ENCODE data around the gene TRAP1. TPM values are rescaled to one million over a fixed set of nuclear protein-coding genes. Genes with fewer than 3 reads are reported as not detected.
"Not testable (repeated sequence)": the region's sequence is repeated elsewhere in the genome, so short reads cannot be mapped to it uniquely, and the experiment has no call there.

TRAP1 gene
- total RNA-seq, 1 experiment from 2014 or later: 67.0 TPM

DNA sequence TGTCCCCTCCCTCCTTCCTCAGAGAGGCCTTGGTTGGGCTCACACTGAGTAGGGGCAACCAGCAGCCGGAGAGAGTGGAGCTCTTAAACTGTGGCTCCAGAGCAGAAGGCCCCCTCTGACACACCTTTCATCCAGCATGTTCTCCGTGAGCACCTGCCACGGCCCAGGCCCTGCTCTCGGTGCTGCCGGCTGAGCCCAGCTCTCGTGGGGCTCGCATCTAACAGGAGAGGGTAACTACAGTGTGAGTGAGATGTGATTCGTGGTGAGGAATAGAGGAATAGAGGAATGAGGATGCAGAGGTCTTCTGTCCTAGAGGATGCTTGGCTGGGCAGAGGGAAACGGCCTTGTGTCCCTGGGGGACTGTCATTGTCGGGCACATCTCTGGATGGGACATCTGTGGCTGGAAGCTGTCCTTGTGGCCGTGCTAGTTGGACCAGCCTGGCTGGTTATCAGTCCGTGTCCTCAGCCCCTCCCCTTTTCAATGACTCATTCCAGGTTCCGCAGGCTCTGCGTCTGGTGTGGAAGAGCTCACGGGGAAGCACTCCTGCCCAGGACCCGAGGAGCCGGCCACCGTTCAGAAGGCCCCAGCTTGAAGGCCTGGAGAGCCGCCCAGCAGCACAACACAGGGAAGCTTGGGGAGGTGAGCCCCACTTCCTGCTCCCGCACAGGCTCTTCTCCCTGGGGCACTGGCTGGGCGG is 74.8 kb downstream of the TRAP1 start:
- peak; percentile 40 for DNase-seq (ENCODE audit: low read depth)
- in situ Hi-C loops (cut with HindIII; ENCODE audit: low pct_unique_long_range_greater_than_20kb, low sequenced_read_pairs): no loop called here

DNA sequence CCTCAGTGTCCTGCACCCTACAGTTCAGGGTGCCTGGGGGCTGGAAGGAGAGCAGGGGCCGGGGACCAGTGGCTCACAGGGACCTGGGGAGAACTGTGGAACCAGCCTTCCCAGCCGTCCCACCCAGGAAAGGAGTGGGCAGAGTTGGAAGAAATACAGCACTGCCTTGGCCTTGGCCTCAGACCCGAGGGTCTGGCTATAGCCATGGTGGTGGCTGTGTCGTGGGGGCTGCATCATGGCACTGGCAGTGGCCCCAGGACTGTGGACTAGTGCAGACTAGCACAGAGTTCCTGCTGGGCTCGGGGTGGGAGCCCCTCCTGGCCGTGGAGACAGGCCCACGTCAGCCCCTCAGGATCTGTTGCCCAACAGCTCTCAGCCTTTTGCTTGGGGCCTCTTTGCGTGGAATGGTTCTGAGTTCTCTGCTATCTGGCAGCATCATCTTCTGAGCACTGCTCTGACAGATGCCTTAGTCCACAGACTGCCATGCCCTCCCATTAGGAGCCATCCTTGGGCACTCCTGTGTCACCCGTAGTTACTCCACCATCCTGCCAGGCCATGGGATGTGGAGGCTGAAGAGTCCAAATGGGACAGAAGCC is 75.4 kb downstream of the TRAP1 start:
- DNase-seq (ENCODE audit: low read depth): no peak
- in situ Hi-C loops (cut with HindIII; ENCODE audit: low pct_unique_long_range_greater_than_20kb, low sequenced_read_pairs): no loop called here

DNA sequence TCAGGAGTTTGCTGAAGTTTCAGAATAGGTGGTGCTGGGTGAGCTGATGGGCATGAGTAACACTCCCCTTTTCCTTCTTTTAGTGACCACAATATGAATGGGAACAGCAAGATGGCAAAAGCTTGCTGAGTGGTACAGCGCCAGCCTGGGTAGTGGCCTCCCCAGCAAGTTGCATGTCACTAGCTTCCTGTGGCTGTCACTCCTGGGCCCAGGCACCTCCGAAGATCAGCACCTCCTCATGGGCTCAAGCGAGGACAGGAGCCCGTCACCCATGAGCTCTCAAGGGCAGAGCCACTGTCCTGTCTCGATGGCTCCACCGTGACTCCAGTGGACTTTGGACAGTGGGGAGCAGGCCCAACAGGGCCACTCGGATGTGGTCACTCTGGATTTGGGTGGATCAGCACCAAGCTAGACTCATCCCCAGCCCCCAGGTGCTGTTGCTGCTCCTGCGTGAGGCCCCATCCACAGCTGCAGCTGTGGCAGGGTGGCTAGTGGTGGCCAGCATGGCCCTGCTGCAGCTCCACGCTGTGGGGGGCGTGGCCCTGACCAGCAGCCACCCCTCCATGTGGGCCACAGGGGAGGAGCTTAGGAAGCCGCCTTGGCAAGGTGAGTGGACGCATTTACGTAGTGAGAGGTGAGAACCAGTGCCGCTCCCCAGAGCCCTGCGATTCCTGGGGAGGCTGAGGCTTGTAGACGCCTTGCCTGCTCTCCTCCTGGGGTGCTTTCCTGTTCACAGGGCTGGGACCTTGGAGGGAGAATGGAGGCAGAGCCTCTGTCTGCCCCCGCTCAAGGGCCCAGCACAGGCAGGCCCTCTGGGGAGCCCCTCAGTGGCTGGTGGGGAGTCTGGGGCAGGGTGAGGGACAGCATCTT is 76.5 kb downstream of the TRAP1 start:
- in situ Hi-C loops (cut with HindIII; ENCODE audit: low pct_unique_long_range_greater_than_20kb, low sequenced_read_pairs): no loop called here
- DNase-seq (ENCODE audit: low read depth): no peak

DNA sequence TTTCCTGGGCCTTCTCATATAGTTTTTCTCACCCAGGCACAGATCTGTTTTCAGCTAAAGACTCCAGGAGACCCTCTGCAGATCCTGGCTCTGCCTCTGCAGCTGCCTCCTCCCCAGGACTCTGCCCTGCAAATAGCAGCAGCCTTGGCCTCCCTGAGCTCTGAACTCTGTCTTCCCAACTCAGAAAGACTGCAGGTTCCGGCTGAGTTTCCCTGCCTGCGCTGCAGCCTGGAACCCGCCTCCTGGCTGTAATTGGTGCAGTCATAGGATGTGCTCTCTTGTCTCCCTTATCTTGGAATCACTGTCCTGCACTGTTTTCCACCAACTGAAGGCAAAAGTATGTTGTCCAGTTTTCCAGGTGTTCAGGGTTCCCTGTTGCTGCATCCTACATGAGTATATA is 77.1 kb downstream of the TRAP1 start:
- in situ Hi-C loops (cut with HindIII; ENCODE audit: low pct_unique_long_range_greater_than_20kb, low sequenced_read_pairs): no loop called here
- DNase-seq (ENCODE audit: low read depth): no peak

DNA sequence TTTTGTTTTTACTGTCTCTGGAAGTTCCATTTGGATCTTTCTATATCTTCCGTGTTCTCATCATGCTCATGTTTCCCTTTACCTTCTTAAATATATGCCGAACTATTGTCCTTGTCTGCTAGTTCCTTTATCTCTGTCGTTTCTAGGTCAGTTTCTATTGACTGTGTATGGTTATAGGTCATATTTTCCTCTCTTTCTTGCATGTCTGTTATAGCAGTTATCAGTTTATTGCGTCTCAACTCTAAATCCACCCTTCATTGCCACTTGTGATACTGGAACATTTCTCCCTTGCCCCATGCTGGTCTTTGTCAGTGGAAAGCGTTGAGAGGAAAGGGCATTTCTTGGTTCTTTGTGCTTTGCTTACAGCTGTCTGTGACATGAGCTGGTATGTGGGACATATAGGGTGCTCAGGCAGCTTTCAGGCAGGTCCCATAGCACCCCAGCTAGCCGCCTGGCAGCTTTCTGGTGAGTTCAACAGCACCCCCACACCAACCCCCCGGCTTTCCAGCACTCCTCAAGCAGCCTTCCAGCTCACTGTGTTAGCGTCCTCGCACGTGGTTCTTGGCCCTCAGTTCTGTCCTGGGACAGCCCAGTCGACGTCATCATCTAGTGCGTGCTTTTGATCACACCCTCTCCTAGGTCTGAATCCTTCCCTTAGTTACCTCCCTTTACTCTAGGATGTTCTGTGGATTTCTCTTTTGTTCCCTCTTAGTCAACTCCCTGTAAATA is 78.2 kb downstream of the TRAP1 start:
- in situ Hi-C loops (cut with HindIII; ENCODE audit: low pct_unique_long_range_greater_than_20kb, low sequenced_read_pairs): no loop called here

DNA sequence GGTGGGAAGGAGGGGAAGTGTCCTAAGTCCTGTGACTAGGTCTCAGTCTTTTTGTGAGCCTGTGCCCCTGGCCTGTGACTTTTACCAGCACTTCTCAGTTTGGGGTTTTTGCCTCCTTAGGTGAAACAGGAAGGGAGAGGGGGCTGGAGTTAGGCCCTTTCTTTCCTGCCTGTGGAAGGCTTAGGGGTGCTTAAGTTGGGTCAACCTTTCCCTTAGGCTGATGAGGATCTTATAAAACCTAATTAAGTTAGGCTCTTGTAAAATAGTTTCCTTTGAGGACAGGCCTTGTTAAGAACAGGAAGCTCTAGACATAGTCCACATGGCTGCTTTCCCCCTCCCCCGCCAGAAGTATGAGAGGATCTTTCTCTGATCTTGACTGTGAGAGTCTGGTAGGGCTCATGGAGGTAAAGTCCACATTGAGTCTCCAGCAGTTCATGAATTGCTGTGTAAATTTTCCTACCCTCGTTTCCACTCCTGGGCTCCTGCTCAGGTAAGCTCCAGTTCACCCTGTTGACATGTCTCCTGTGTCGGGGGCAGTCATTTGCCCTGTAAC is 79.9 kb downstream of the TRAP1 start:
- in situ Hi-C loops (cut with HindIII; ENCODE audit: low pct_unique_long_range_greater_than_20kb, low sequenced_read_pairs): no loop called here
- DNase-seq (ENCODE audit: low read depth): no peak

More for the DNA sequence above, 78.2 kb downstream of the TRAP1 start:
- no peak for DNase-seq (ENCODE audit: low read depth)

DNA sequence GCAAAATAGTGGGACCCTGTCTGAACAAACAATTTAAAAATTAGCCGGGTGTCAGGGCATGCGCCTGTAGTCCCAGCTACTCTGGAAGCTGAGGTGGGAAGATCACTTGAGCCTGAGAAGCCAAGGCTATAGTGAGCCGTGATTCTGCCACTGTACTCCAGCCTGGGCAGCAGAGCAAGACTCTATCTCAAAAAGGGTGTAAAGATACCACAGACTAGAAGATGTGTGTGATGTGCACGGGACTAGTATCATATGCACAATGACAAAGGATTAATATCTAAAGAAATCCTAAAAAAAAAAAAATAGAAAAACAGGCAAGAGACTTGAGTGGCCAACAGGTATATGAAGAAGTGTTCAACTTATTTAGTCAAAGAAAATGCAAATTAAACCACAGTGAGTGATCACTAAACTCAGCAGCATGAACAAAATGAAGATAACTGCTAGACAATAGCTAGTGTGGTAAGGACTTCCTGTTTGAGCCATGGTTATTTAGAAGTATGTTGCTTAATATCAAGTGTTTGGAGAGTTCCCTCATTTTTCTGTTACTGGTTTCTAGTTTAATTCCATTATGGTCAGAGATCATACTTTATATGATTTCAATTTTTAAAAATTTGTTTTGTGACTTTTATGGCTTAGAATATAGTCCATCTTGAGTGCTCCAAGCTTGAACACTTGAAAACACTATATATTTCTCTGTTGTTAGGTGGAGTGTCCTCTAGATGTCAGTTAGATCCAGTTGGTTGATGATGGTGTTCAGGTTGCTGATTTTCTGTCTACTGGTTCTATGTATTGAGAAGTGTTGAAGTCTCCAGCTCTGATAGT is 91.2 kb downstream of the TRAP1 start:
- no peak for DNase-seq (ENCODE audit: low read depth)
- in situ Hi-C loops (cut with HindIII; ENCODE audit: low pct_unique_long_range_greater_than_20kb, low sequenced_read_pairs): no loop called here

DNA sequence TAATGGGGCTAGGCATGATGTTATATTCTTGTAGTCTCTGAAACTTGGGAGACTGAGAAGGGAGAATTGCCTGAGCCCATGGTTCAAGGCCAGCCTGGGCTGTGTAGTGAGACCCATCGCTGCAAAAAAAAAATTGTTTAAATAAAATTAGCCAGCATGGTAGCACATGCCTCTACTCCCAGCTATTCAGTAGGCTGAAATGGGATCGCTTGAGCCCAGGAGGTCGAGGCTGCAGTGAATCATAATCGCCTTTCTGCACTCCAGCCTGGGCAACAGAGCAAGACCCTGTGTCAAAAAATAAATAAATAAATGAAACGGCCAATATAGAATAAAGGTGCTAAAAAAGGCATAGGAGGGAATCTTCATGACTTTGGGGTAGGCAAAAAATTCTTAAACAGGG is 92.0 kb downstream of the TRAP1 start:
- in situ Hi-C loops (cut with HindIII; ENCODE audit: low pct_unique_long_range_greater_than_20kb, low sequenced_read_pairs): no loop called here
- DNase-seq (ENCODE audit: low read depth): no peak

DNA sequence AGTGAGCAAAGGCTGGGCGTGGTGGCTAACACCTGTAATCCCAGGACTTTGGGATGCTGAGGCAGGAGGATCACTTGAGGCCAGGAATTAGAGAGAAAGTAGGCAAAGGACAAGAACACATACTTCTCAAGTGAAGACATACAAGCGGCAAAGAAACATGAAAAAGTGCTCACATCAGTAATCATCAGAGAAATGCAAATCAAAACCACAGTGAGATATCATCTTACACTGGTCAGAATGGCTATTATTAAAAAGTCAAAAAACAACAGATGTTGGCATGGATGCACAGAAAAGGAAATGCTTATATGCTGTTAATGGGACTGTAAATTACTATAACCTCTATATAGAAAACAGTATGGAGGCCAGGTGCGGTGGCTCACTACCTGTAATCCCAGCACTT is 93.7 kb downstream of the TRAP1 start:
- in situ Hi-C loops (cut with HindIII; ENCODE audit: low pct_unique_long_range_greater_than_20kb, low sequenced_read_pairs): no loop called here
- DNase-seq (ENCODE audit: low read depth): no peak

DNA sequence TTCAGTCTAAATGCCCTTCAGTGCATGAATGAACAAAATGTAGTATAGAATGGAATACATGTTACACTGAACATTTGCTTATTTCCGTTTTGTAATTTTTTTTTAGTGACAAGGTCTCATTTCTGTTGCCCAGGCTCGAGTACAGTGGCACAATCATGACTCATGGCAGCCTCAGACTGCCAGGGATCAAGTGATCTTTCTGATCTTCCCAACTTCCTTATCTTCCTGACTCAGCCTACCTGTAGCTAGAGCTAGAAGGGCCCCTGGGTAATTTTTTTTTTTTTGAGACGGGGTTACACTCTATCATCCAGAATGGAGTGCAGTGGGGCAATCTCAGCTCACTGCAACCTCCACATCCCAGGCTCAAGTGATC is 98.6 kb downstream of the TRAP1 start:
- DNase-seq (ENCODE audit: low read depth): peak; percentile 69
- in situ Hi-C loops (cut with HindIII; ENCODE audit: low pct_unique_long_range_greater_than_20kb, low sequenced_read_pairs): no loop called here

DNA sequence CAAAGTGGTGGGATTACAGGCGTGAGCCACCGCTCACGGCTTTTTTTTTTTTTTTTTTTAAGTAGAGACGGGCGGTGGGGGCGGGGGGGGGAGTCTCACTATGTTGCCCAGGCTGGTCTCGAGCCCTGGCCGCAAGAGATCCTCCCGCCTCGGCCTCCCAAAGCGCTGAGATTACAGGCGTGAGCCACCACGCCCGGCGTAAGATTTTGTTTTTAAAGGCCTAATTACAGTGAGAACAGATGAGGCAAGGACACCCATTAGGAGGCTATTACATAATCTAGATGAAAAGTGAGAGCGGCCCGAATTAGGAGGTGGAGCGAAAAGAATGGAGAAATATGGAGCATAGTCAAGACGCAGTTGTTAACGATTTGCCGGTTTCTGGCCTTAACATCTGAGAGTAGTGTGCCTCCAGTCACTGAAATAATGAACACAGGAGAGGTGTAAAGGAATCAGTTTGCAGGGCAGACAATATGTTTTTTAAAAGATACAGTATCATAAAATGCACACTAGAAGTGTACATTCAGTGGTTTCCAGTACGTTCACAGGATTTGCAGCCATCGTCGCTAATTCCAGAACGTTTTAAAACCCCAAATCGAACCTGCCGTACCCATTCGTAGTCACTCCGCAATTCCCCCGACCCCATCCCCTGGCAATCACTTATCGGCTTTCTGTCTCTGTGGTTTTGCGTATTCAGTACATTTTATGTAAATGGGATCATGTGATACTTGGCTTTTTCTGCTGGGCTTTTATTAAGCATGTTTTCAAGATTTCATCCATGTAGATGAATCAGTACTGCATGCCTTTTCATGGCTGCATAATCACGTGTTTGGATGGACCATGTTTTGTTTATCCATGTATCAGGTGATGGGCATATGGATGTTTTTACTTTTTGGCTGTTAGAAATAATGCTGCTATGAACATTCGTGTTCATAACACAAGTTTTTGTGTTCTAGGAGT is 104.5 kb downstream of the TRAP1 start:
- in situ Hi-C loops (cut with HindIII; ENCODE audit: low pct_unique_long_range_greater_than_20kb, low sequenced_read_pairs): no loop called here
- DNase-seq (ENCODE audit: low read depth): no peak

DNA sequence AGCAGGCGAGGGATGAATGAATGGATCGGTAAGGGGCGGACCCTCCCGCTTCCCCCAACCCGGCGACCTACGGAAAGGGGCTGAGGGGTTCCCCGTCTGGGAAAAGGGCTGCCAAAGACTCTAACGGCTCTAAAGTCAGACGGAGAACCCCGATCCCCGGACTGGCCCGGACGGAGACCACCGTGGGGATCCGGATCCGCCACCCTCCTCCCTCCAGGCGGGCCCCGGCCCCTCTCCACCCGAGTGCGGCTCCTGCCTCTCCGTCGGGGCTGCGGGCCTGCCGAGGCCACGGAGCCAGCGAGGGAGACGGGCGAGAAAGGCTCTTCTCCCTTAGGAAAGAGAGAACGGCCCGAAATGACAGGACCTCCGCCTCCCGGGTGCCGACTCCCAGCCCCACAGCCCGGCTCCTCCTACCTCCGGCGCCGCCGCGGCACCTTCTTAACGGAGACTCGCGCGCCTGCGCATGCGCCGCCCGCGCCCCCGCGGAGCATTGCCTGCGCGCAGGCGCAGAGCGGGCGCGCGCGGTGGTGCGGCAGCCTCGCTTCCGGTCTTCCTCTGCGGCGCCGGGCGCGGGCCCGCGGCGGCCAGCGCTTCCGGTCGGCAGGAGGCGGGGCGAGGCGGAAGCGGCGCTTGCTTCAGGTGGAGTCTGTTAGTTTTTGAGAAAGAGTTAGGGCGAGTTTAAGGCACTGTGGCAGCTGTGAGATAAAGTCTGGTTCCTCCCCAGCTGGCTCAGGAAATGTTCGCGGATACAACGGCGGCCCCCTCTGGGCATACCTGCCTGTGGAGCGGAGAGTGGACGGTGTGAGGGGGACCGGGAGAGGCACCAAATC is 106.0 kb downstream of the TRAP1 start, which contains the start of gene SLX4:
Gene SLX4, minus strand, starts transcription at position 461 of the 830 bp plus-strand sequence. CDS start 2,642 bp downstream, outside the sequence.
- DNase-seq (ENCODE audit: low read depth): peak; percentile 93

DNA sequence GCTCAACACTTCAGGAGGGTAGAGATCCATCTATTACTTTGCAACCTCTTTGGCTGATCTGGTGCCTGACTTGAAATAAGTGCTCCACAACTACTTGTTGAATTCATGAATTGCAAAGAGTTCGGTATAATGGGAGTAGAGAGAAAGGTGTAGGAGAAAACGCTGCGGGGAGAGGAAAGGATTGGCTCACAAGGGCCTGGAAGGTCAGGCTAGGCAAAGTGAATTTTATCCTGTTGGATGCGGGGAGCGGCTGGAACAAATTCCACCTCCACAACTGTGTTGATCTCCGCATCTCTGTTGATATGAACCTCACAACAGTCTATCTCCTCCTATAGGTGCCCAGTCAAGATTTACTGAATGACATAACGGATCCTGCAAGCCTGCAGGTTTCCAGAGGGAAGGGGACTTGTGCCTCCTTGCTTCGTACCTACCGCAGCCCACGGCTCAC is 106.6 kb downstream of the TRAP1 start:
- DNase-seq (ENCODE audit: low read depth): peak; percentile 11
- in situ Hi-C loops (cut with HindIII; ENCODE audit: low pct_unique_long_range_greater_than_20kb, low sequenced_read_pairs): no loop called here

More for the DNA sequence above, 106.0 kb downstream of the TRAP1 start, which contains the start of gene SLX4:
- in situ Hi-C loops (cut with HindIII; ENCODE audit: low pct_unique_long_range_greater_than_20kb, low sequenced_read_pairs): no loop called here

DNA sequence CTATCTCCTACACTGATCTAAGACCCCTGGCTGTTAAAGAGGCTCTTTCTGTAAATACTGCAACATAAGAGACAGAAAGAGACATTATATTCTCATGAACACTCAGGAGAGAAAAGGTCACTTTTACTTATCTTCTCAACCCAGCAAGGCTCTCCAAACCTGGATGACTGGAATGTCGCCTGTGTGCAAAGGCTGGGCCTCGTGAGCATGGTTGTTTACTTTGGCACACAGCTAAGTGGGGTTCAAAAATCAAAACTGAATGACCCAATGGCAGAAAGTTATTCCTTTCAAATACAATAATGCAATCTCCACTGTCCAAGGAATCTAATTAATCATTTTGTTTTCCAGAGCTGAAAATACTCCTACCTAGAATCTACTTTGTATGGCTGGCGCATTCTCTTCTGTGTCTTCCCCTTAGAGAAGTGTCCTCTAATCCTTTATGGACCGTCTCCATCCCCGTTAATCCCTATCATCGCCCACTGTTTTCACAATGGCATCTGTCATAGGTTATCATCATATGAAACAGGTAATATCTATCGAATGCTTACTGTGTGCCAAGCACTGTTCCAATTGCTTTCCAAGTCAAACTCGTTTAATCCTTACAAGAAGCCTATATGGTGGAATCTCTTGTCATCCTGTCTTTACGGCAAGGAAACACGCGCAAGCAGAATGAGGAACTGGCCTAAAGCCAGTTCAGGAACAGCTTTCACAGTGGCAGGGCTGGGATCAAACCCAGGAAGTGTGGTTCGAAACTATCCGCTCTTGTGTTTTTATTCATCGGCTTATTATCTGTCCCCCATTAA is 107.2 kb downstream of the TRAP1 start:
- no peak for DNase-seq (ENCODE audit: low read depth)
- in situ Hi-C loops (cut with HindIII; ENCODE audit: low pct_unique_long_range_greater_than_20kb, low sequenced_read_pairs): no loop called here

DNA sequence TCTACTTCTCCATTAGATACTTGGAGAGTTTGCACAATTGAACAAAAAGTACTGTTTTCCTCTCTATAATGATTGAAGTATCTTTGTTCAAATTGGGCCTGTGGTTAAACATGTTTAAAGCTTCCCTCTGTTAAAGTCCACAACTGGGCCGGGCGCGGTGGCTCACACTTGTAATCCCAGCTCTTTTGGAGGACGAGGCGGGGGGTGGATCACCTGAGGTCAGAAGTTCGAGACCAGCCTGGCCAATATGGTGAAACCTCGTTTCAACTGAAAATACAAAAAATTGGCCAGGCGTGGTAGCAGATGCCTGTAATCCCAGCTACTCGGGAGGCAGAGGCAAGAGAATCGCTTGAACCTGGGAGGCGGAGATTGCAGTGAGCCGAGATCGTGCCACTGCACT is 108.3 kb downstream of the TRAP1 start:
- in situ Hi-C loops (cut with HindIII; ENCODE audit: low pct_unique_long_range_greater_than_20kb, low sequenced_read_pairs); DNase-seq (ENCODE audit: low read depth): not testable (repeated sequence)

Data from Caki2 (cell line).